ENCODE results near the gene GPER1. TPM values are rescaled to one million over a fixed set of nuclear protein-coding genes. Genes with fewer than 3 reads are reported as not detected.

GPER1 gene
- total RNA-seq, 1 experiment from 2014 or later: not detected

DNA sequence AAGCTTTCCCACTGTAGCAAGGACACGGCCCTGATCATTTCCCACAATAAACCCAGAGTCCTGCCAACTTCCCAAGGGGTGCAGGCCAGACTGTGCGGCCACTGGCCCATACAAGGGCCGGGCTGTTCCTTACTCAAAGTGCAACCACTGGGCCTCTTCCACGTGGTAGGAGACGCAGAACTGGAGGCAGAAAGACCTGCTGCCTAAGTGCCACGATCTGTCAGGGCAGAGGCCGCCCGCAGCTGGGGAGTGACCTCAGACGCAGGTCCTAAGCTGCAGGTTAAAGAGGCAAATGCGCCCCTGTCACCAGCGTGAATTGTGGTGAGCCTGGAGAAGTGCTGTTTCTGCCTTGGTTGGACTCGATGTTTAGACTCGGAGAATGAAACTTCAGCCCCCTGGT lies 26.2 kb downstream of the GPER1 start:
- no peak overlapping the region for H2BK20ac ChIP-seq (ENCODE audit: low read depth, low read length, poor library complexity, severe bottlenecking)
- no peak overlapping the region for H3K18ac ChIP-seq (ENCODE audit: insufficient read length, low read depth, low read length)
- H3T11ph ChIP-seq (ENCODE audit: low read length): no peak overlapping the region
- H3K23ac ChIP-seq (ENCODE audit: insufficient read length, low read depth, low read length): no peak overlapping the region
- H3K79me1 ChIP-seq (ENCODE audit: insufficient read depth, low read depth, low read length, poor library complexity, severe bottlenecking): peaks cover 8% of the 10 kb centered on the region
- no peak overlapping the region for H2AFZ ChIP-seq (ENCODE audit: low read length)
- peaks cover 2% of the 10 kb centered on the region; the same call in 1 of the 2 replicates for H3K79me2 ChIP-seq (ENCODE audit: insufficient read depth, low read length)
- no peak overlapping the region for H2BK12ac ChIP-seq (ENCODE audit: insufficient read length, low read depth, low read length)
- no peak overlapping the region for H2BK120ac ChIP-seq (ENCODE audit: low read depth, low read length, poor library complexity, severe bottlenecking)
- Mint-ChIP-seq H3K4me3 (no peak overlapping the region), H3K27me3 (ENCODE audit: low read depth) (no peaks in the 10 kb centered on the region), H3K36me3 (ENCODE audit: insufficient read depth in 1 of 3, low read depth in 3 of 3) (peaks cover 8 to 13% (median 10%) of the 10 kb centered on the region in 3 experiments), H3K9me3 (peaks cover 0 to 7% of the 10 kb centered on the region in 2 experiments; a peak in 3 of 5 replicates), H3K27ac (peak overlapping the region in 2 of 3 experiments; percentile 74 to 85; a peak in 5 of 7 replicates), H3K4me1 (peaks cover 1% of the 10 kb centered on the region in 2 experiments; a peak in 3 of 4 replicates)
- H3K23me2 ChIP-seq (ENCODE audit: insufficient read length, low read depth, low read length, poor library complexity, severe bottlenecking): no peaks in the 10 kb centered on the region
- no peak overlapping the region for H3K56ac ChIP-seq (ENCODE audit: insufficient read length, low read depth, low read length)
- no peak overlapping the region for H3K9ac ChIP-seq (ENCODE audit: extremely low read depth, insufficient read length, low read length)
- no peak overlapping the region for H3K4ac ChIP-seq (ENCODE audit: low read depth, low read length)
- no peak overlapping the region for H3K4me2 ChIP-seq (ENCODE audit: insufficient read depth, insufficient read length, low read length)
- TF ChIP-seq, protein P1, sequence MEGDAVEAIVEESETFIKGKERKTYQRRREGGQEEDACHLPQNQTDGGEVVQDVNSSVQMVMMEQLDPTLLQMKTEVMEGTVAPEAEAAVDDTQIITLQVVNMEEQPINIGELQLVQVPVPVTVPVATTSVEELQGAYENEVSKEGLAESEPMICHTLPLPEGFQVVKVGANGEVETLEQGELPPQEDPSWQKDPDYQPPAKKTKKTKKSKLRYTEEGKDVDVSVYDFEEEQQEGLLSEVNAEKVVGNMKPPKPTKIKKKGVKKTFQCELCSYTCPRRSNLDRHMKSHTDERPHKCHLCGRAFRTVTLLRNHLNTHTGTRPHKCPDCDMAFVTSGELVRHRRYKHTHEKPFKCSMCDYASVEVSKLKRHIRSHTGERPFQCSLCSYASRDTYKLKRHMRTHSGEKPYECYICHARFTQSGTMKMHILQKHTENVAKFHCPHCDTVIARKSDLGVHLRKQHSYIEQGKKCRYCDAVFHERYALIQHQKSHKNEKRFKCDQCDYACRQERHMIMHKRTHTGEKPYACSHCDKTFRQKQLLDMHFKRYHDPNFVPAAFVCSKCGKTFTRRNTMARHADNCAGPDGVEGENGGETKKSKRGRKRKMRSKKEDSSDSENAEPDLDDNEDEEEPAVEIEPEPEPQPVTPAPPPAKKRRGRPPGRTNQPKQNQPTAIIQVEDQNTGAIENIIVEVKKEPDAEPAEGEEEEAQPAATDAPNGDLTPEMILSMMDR (conservative IDR thresholded peaks at IDR 0.05): no peak
- no peak overlapping the region for H2AK5ac ChIP-seq (ENCODE audit: insufficient read length, low read length)
- no peak overlapping the region for H4K91ac ChIP-seq (ENCODE audit: insufficient read length, low read depth, low read length)
- no CpG with 5 or more reads among the region's 13 CpGs for WGBS (ENCODE audit: extremely low coverage, insufficient read length, low lambda C conversion rate)
- no peak for DNase-seq
- no peaks in the 10 kb centered on the region for H3K4me1 ChIP-seq (ENCODE audit: insufficient read depth, low read length)
- peaks cover 3% of the 10 kb centered on the region for H4K20me1 ChIP-seq (ENCODE audit: control insufficient read depth, insufficient read depth, insufficient read length)
- H3K27me3 ChIP-seq (ENCODE audit: insufficient read depth, low read length): no peaks in the 10 kb centered on the region
- no peak overlapping the region for H3K14ac ChIP-seq (ENCODE audit: insufficient read depth, low read length)
- no peak overlapping the region for H4K8ac ChIP-seq (replicated peaks; ENCODE audit: insufficient read length, low read depth, low read length)
- no peak overlapping the region for H2BK15ac ChIP-seq (ENCODE audit: low read depth, low read length)
- H2BK5ac ChIP-seq (ENCODE audit: insufficient read length, low read length): peak overlapping the region; percentile 12
- H3K27ac ChIP-seq (ENCODE audit: insufficient read length, low read depth, low read length): no peak overlapping the region
- no peaks in the 10 kb centered on the region for H3K9me3 ChIP-seq (ENCODE audit: control insufficient read depth, low read depth, low read length)
- H4K5ac ChIP-seq (ENCODE audit: insufficient read length, low read depth, low read length): no peak overlapping the region

All from H9 (cell line).